ENCODE results near the gene KCTD6. TPM values are rescaled to one million over a fixed set of nuclear protein-coding genes. Genes with fewer than 3 reads are reported as not detected.

Gene KCTD6
- polyA plus RNA-seq, 3 donors = 11.3 to 18.9 (median 11.9) TPM

DNA sequence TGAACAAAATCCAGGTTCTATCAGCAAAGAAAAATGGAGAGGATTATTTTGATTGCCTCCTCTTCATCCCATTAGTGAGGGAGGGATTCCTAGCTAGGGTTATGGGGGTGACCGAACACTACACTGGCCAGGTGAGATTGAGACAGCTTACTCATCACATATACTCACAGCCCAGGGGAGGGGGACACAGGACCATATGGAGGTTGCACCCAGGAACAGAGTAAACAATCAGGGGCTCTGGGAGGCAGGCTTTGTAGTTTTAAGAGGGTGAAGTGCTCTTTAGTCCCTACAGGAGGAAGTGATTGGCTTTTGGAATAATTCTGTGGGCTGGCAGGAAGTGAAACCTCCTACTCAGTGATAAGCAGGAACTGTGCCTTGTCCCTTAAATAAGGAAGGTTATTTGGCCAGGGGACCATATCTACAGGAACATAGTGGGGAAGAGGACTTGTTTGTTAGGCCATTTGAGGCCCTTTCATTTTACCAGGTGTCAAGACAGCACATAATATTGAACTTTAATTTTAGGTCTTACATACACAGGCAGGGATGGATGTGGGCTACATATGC lies 17.5 kb upstream of the KCTD6 start:
- TF ChIP-seq, protein P1, sequence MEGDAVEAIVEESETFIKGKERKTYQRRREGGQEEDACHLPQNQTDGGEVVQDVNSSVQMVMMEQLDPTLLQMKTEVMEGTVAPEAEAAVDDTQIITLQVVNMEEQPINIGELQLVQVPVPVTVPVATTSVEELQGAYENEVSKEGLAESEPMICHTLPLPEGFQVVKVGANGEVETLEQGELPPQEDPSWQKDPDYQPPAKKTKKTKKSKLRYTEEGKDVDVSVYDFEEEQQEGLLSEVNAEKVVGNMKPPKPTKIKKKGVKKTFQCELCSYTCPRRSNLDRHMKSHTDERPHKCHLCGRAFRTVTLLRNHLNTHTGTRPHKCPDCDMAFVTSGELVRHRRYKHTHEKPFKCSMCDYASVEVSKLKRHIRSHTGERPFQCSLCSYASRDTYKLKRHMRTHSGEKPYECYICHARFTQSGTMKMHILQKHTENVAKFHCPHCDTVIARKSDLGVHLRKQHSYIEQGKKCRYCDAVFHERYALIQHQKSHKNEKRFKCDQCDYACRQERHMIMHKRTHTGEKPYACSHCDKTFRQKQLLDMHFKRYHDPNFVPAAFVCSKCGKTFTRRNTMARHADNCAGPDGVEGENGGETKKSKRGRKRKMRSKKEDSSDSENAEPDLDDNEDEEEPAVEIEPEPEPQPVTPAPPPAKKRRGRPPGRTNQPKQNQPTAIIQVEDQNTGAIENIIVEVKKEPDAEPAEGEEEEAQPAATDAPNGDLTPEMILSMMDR (IDR thresholded peaks at IDR 0.05) = no peak
- Histone ChIP-seq H2AFZ (ENCODE audit: insufficient read depth, low read depth, low read length, poor library complexity, severe bottlenecking) (no peak overlapping the region), H3K27ac (ENCODE audit: low read depth in 1 of 2, low read length in 2 of 2) (peak overlapping the region in 1 of 2 donors; percentile 96), H3K27me3 (ENCODE audit: control insufficient read depth in 2 of 2, insufficient read depth in 2 of 2, low read length in 2 of 2) (no peaks in the 10 kb centered on the region), H3K4me1 (ENCODE audit: control insufficient read depth in 1 of 2, insufficient read depth in 2 of 2, low read length in 2 of 2) (peaks cover 98 to 100% of the 10 kb centered on the region in 2 donors), H3K4me3 (replicated peaks in 1 of 3; ENCODE audit: low read depth in 2 of 3, low read length in 3 of 3) (peak overlapping the region in 2 of 3 experiments; percentile 14 to 77), H3K36me3 (replicated peaks in 1 of 2; ENCODE audit: control insufficient read depth in 1 of 2, insufficient read depth in 2 of 2, low read length in 2 of 2) (no peaks in the 10 kb centered on the region), H3K4me2 (replicated peaks; ENCODE audit: extremely low read depth, low read length, poor library complexity, severe bottlenecking) (peak overlapping the region; percentile 74), H3K9ac (ENCODE audit: insufficient read depth, low read length, poor library complexity, severe bottlenecking) (no peak overlapping the region), H3K79me2 (ENCODE audit: insufficient read depth, low read length) (peaks cover 53% of the 10 kb centered on the region), H3K9me3 (replicated peaks in 1 of 2; ENCODE audit: control insufficient read depth in 1 of 2, insufficient read depth in 1 of 2, low read length in 2 of 2) (no peaks in the 10 kb centered on the region), H4K20me1 (ENCODE audit: insufficient read depth, low read length) (no peaks in the 10 kb centered on the region)
- peak overlapping the region; percentile 2 to 68 for H3K4me3 Mint-ChIP-seq
- H3K4me1 Mint-ChIP-seq = peaks cover 83% of the 10 kb centered on the region
- peak overlapping the region; percentile 85 to 99 (median 95) for H3K27ac Mint-ChIP-seq
- intact Hi-C loops (cut with micrococcal nuclease) = no loop called here
- H3K27me3 Mint-ChIP-seq (ENCODE audit: low read depth in 3 of 3) = peaks cover 0 to 7% (median 1%) of the 10 kb centered on the region in 3 donors
- WGBS (ENCODE audit: insufficient coverage) = no CpG with 5 or more reads among the region's 1 CpG
- H3K36me3 Mint-ChIP-seq = peaks cover 2 to 6% of the 10 kb centered on the region in 2 donors
- DNase-seq = peak; percentile 79 to 90 (median 87)
- peaks cover 0 to 3% (median 0%) of the 10 kb centered on the region in 7 donors for H3K9me3 Mint-ChIP-seq

DNA sequence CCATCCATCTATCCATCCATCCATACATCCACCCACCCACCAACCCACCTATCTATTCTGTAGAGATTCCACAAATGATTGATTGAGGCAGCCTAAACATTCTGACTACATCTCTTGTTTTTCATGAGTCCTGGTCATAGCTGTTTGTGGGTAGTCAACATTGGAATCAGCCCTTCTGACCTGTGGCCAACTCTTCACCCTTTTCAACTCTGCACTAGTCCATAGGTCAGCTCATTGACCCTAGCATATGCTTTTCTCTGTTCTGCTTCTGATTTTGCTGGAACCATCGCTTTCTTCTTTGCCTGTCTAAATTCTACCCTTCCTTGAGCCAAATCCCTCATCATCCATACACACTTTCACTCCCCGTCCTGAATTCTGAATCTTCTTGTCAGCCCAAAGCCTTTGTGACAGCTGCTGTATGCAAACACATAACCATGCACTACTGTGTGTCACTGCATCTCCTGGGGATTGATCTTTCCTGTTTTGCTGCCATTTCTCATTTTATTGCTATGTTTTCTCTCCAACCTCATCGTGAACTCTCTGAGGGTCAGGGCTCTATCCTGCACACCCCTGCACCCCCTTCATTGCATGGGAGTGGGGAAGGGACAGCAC lies 16.8 kb upstream of the KCTD6 start:
- Mint-ChIP-seq H3K27me3 (ENCODE audit: low read depth in 3 of 3) (peaks cover 0 to 7% (median 1%) of the 10 kb centered on the region in 3 donors), H3K36me3 (peaks cover 2 to 6% of the 10 kb centered on the region in 2 donors), H3K27ac (peak overlapping the region; percentile 83 to 99 (median 95)), H3K4me3 (peak overlapping the region; percentile 2 to 68), H3K4me1 (peaks cover 86% of the 10 kb centered on the region), H3K9me3 (peaks cover 0 to 3% (median 0%) of the 10 kb centered on the region in 7 donors)
- TF ChIP-seq, protein P1 (IDR thresholded peaks at IDR 0.05) = no peak
- intact Hi-C loops (cut with micrococcal nuclease) = no loop called here
- no peak for DNase-seq
- H3K4me2 ChIP-seq (replicated peaks; ENCODE audit: extremely low read depth, low read length, poor library complexity, severe bottlenecking) = peak overlapping the region; percentile 74
- H3K9me3 ChIP-seq (replicated peaks in 1 of 2; ENCODE audit: control insufficient read depth in 1 of 2, insufficient read depth in 1 of 2, low read length in 2 of 2) = no peaks in the 10 kb centered on the region
- peak overlapping the region in 1 of 3 experiments; percentile 77 for H3K4me3 ChIP-seq (replicated peaks in 1 of 3; ENCODE audit: low read depth in 2 of 3, low read length in 3 of 3)
- no peaks in the 10 kb centered on the region for H3K27me3 ChIP-seq (ENCODE audit: control insufficient read depth in 2 of 2, insufficient read depth in 2 of 2, low read length in 2 of 2)
- H3K79me2 ChIP-seq (ENCODE audit: insufficient read depth, low read length) = peaks cover 59% of the 10 kb centered on the region
- peak overlapping the region; percentile 39 to 96 for H3K27ac ChIP-seq (ENCODE audit: low read depth in 1 of 2, low read length in 2 of 2)
- H3K4me1 ChIP-seq (ENCODE audit: control insufficient read depth in 1 of 2, insufficient read depth in 2 of 2, low read length in 2 of 2) = peaks cover 99 to 100% of the 10 kb centered on the region in 2 donors
- H4K20me1 ChIP-seq (ENCODE audit: insufficient read depth, low read length) = no peaks in the 10 kb centered on the region
- H2AFZ ChIP-seq (ENCODE audit: insufficient read depth, low read depth, low read length, poor library complexity, severe bottlenecking) = no peak overlapping the region
- H3K9ac ChIP-seq (ENCODE audit: insufficient read depth, low read length, poor library complexity, severe bottlenecking) = no peak overlapping the region
- WGBS (ENCODE audit: insufficient coverage) = 89% methylated on average over 2 of the region's 3 CpGs
- no peaks in the 10 kb centered on the region for H3K36me3 ChIP-seq (replicated peaks in 1 of 2; ENCODE audit: control insufficient read depth in 1 of 2, insufficient read depth in 2 of 2, low read length in 2 of 2)
